ENCODE data around the gene FAM120C. TPM values are rescaled to one million over a fixed set of nuclear protein-coding genes. Genes with fewer than 3 reads are reported as not detected.

The FAM120C gene
- total RNA-seq, 1 donor from 2014 or later = 22.5 TPM

DNA sequence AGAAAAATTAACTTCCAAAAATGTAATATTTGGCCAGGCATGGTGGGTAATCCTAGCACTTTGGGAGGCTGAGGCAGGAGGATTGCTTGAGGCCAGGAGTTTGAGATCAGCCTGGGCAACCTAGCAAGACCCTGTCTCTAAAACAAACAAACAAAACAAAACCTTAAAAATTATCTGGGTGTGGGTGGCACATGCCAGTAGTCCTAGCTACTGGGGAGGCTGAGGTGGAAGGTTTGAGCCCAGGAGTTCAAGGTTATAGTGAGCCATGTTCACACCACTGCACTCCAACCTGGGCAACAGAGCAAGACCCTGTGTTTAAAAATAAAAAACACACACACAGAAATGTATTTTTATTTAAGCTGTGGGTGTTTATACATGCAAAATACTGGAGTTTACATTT lies 12.0 kb downstream of the FAM120C start:
- DNase-seq (ENCODE audit: low spot score) = no peak
- ATAC-seq = no peak
- intact Hi-C loops (cut with DNase I) = no loop called here

DNA sequence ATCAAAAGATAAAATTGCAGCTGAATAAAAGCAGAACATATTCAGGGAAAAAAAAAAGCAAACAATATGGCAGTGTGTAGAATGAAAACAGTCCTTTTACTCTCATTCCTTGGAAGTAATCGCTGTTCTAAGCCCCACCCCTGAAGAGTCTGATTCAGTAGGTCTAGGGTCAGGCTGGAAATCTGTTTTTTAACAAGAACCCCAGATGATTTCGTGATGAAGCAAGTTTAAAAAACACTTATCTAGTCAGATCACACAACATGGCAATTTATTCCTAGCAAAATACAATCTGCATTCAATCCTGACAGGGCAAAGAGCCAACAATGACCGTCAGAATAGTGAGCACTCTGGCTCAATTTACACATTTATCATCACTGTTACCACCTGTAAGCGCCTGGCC lies 16.1 kb downstream of the FAM120C start:
- intact Hi-C loops (cut with DNase I) = no loop called here
- DNase-seq (ENCODE audit: low spot score) (no peak), ATAC-seq (no peak)

DNA sequence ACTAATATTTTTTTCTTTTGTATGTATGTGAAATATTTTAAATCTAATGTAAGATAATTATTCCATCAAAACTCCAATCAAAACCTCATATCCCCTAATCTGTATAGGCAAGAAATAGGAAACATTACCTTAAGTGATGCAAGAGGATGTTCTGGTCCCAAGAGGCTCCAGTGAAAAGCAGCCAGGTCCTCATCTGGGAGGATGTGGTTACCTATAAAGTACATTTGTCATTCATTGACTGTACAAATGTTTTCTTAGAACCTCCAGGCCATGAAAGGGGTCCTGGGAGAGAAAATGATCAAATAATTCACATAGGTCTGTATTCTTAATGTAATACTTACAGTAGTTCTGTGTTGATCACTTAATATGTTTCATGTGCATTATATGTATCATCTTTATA lies 25.5 kb downstream of the FAM120C start:
- intact Hi-C loops (cut with DNase I) = no loop called here
- no peak for DNase-seq (ENCODE audit: low spot score)
- ATAC-seq = no peak

DNA sequence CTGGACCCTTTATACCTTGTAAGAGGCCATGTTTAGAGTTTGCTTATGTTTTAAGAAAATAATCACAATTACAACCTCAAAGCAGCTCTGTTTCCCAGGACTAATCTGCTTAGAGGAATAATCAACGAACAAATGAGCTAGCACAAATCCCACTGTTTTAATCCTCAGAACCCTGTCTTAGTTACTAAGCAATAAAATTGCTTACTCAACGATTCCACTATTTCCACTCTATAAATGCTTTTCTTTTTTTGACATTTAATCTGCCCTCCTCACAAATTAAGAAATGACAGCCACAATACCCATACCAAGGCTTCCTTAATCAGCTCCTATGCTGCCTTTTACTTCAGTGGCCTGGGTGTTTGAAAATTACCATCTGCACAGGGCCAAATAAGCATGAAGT lies 48.8 kb downstream of the FAM120C start:
- DNase-seq (ENCODE audit: low spot score) = no peak
- intact Hi-C loops (cut with DNase I) = no loop called here
- ATAC-seq = no peak

DNA sequence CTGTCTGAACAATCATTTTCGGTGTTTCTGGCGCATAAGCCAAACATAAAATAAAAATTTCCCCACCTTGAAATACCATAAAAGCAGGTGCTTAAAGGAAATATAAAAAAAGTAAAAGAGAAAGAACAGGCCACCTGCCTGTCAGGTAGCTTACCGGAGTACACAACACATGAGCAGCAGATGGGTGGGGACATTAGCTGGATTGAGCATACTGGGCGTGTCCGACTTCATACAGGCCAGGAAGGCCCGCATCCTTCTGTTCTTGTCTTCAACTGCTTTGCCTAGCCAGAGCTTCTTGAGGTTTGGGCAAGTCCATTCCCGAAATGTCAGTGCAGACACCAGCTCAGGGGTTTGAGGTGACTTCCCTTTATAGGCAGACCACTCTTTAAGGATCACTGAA lies 66.7 kb downstream of the FAM120C start:
- intact Hi-C loops (cut with DNase I) = no loop called here
- no peak for ATAC-seq

DNA sequence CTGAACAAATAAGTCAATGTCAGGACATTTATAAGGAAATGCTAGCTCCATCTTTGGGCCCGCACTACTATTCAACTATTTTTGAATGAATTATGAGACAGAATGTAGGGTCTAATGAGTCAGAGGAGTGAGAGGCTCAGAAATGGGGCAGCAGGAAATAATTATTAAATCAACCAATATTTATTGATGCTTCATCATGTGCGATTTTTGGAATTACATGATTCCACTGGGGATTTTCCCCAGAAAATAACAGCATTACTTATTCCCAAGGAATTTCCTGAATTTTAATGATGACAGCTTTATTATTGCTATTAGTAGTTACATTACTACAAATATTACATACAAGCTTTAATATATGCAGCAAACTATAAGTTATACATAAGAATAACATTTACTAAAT lies 89.5 kb downstream of the FAM120C start:
- intact Hi-C loops (cut with DNase I) = no loop called here
- DNase-seq (ENCODE audit: low spot score) (no peak), ATAC-seq (no peak)

More for the DNA sequence above, 66.7 kb downstream of the FAM120C start:
- DNase-seq (ENCODE audit: low spot score) = no peak

DNA sequence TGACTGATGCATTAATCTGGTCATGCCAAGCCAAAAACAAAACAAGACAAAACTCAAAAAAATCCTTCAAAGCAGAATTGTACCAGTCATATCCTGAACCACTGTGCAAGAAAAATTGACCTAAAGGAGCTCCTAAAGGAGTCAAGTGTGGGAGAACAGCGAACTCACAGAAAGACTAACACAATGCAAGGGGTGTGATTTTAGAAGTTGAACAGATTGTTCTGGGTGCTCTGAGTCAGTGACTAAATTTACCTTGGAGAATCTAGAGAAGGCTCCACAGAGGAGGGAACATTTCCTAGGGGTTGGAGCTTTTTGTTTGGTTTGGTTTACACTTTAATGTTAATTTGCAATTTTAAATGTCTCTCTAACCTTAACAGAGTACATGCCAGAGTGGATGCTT lies 89.9 kb downstream of the FAM120C start:
- no peak for DNase-seq (ENCODE audit: low spot score)
- no peak for ATAC-seq
- intact Hi-C loops (cut with DNase I) = no loop called here

DNA sequence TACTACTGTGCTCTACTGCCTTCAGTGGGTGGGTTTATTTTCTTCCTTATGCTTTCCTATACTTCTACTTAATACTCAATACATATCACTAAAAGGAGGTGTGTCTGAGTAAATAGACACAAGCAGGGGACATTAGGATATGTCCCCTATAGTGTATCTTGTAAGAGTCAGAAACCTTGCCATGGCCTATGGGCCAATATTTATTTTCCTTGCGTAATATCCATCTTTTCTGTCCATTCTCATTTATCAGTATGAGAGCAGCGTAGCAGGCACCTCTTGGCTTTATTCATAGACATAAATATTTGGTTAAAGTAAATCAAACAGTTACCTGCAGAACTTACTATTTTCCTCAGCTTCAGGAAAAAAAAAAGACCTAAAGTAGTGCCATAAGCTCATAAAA lies 92.2 kb downstream of the FAM120C start:
- DNase-seq (ENCODE audit: low spot score) = no peak
- intact Hi-C loops (cut with DNase I) = no loop called here
- no peak for ATAC-seq

DNA sequence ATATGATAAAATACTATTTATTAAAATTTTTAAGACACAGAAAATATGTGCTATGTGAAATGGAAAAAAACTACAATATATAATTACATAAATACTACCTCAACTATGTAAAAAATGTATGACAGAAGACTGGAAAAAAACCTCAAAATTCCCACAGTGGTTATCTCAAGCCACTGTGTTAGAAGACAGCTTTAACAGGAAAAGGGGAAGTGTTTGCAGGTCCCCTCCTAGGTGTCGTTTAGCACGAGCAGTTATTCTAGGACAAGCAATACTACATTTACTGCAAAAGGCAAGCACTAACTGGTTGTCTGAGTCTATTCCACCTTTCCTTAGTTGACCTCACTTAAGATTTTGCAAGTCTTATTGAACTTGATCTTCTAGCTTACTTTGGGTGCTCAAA lies 93.9 kb downstream of the FAM120C start:
- DNase-seq (ENCODE audit: low spot score) (no peak), ATAC-seq (no peak)
- intact Hi-C loops (cut with DNase I) = no loop called here

DNA sequence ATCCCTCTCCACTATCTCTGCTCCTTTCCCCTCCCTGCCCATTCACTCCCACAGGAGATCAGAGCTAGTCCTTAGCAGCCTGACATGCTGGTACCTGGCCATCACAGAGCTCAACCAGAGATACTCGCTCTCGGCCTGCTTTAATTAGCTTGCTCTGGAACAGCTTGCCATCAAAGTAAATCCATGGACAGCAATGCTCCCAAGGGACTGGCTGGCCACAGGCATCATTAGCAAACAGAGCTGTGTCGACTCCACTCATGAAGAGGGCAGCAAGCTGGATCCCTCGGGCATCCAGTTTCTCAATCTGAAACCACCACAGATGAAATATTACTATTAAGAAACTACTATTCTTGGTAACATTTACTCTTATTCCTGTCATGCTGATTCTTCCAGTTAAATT lies 95.4 kb downstream of the FAM120C start:
- intact Hi-C loops (cut with DNase I) = no loop called here
- DNase-seq (ENCODE audit: low spot score) (no peak), ATAC-seq (no peak)

DNA sequence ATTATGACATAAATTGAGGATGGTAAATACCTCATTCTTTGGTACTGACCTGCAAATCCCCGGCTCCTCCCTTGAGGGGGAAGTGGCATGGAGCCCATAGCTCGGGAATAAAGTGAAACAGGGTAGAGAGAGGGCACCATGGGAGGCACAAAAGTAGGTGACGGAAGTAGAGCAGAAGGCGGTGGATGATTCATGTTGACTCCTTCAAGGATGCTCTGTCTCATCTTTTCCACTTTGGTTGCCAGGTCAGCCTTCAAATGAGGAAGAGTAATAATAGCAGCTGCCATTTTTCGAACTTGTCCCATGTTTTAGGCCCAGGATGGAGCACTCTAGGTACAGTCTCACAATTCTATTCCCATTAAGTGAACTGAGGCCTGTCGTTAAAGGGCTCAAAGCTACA lies 97.4 kb downstream of the FAM120C start:
- ATAC-seq = no peak
- intact Hi-C loops (cut with DNase I) = no loop called here
- DNase-seq (ENCODE audit: low spot score) = no peak

DNA sequence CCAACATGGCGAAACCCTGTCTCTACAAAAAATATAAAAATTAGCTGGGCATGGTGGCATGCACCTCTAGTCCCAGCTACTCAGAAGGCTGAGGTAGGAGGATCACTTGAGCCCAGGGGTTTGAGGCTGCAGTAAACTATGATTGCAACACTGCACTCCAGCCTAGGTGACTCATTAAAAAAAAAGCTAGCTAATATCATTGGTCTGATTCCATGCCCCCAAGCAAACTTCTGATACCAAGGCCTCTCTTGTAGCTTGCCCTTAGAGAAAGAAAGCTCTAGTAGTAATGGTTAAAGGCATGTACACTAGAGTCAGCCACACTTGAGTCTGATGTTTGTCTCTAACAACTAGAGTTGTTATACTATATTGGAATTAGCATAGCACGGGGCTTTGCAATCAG lies 106.2 kb downstream of the FAM120C start:
- DNase-seq (ENCODE audit: low spot score) = no peak
- ATAC-seq = no peak
- intact Hi-C loops (cut with DNase I) = no loop called here

DNA sequence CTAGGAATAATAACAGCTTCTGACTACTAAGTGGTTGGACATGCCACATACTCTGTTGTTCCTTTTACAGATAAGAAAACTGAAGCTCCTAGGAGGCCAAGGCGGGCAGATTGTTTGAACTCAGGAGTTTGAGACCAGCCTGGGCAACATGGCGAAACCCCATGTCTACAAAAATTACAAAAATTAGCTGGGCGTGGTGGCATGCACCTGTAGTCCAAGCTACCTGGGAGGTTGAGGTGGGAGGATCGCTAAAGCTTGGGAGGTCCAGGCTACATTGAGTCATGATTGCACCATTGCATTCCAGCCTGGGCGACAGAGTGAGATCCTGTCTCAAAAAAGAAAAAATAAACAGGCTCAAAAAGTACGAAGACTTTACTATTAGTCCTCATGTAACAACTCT lies 108.2 kb downstream of the FAM120C start:
- no peak for DNase-seq (ENCODE audit: low spot score)
- ATAC-seq = no peak
- intact Hi-C loops (cut with DNase I) = no loop called here

DNA sequence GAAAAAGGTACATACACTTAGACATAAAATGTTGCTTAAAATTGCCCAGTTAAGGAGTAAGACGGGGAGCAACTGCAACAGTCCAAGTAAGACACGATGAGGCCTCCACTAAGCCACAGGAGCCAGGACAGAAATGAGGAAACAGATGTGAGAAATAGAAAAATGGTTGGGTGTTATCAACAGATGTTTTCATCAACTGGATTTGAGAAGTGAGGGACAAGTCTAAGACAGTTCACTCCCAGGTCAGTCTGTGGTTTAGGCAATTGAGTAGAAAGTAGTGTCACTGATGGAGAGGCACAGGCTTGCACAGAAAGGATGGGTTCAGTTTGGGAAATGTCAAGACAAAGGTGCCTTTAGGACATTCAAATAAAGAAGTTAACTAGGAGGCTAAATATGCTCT lies 115.3 kb downstream of the FAM120C start:
- intact Hi-C loops (cut with DNase I) = no loop called here
- ATAC-seq = no peak
- no peak for DNase-seq (ENCODE audit: low spot score)

DNA sequence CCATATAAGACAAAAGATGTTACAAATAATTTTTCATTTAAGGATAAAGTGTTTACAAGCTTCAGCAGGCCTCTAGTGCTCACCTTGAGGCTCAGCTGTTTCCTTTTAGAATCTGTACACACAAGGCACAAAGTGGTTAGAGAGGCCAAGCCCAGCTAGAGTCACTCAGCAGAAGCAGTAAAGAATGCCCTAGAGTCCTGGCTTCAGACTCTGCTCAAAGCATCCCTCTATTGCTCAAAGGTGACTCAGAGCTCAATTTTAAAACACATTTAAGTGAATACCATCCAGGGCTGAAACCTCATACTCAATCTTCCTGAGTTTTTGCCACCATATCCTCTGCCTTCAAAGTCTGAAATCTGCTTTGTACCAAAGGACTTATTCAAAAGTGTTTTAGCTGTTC lies 116.2 kb downstream of the FAM120C start:
- ATAC-seq (no peak), DNase-seq (ENCODE audit: low spot score) (no peak)
- intact Hi-C loops (cut with DNase I) = no loop called here

DNA sequence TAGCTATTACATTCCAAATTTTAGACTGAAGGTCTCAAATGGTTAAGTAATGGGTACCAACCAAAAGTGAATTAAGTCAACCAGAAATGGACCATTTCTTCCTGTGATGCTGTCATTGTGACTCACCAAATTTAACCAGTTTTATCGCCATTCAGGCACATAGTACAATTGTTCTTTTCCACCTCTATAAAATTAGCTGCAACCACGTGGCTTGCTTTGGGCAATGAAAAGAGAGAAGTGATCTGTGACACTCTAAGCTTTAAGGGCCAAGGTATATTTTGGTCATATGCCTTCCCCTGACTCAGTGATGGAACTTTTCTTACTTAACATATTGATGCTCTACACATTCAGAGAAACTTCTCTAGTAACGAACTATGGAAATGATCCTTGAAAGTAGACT lies 118.5 kb downstream of the FAM120C start:
- DNase-seq (ENCODE audit: low spot score) = no peak
- intact Hi-C loops (cut with DNase I) = no loop called here
- no peak for ATAC-seq

DNA sequence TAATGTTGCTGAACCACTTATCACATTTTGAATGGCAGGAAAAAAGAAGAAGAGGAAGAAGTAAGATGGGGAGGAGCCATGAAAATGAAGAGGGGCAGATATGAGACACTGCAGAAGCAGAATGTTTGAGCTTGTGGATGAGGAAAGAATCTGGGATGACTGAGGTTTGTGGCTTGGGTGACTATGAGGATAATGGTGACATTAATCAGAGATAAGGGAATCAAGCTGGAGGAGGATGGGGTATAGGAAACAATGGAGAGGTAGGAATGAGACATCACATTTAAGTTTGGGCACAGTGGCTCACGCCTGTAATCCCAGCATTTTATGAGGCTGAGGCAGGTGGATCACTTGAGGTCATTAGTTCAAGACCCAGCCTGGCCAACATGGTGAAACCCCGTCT lies 119.7 kb downstream of the FAM120C start:
- intact Hi-C loops (cut with DNase I) = no loop called here
- ATAC-seq = no peak
- DNase-seq (ENCODE audit: low spot score) = no peak

DNA sequence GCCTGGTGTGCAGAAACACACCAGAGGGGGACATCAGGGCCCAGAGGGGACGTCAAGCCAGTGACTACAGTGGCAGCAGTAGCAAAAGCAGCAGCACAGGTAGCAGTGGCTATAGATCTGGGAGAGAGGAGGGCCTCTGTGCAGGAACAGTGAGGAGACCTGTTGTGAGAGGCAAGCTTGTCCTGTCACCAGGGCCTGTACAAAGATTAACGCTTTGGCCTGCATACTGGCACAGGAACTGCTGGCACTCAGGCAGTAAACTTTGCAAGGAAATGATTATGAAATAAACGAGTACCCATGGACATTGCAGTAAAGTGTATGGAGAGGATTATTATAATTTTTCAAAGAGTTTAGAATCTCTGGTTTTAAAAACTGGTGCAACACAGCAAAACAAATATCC lies 133.3 kb downstream of the FAM120C start:
- intact Hi-C loops (cut with DNase I) = no loop called here
- no peak for DNase-seq (ENCODE audit: low spot score)
- no peak for ATAC-seq

DNA sequence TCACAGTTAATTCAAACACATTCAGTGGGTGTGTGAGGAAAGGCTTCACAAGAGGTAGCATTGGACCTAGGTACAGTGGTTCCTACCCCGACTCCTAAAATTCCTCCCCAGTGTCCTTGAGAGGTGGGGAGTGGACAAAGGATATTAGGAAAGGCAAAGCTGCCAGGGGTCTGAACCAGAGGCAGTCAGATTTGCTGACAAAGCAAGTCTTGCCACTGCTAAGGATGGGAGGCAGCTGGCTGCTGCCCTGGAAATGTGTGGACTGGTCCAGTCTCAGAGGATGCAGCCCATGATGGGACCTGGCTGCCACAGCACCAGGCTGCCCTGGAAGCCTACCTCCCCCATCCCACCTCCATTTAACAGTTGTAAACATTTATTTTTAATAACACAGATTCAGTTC lies 134.6 kb downstream of the FAM120C start:
- ATAC-seq (no peak), DNase-seq (ENCODE audit: low spot score) (no peak)
- intact Hi-C loops (cut with DNase I) = no loop called here

DNA sequence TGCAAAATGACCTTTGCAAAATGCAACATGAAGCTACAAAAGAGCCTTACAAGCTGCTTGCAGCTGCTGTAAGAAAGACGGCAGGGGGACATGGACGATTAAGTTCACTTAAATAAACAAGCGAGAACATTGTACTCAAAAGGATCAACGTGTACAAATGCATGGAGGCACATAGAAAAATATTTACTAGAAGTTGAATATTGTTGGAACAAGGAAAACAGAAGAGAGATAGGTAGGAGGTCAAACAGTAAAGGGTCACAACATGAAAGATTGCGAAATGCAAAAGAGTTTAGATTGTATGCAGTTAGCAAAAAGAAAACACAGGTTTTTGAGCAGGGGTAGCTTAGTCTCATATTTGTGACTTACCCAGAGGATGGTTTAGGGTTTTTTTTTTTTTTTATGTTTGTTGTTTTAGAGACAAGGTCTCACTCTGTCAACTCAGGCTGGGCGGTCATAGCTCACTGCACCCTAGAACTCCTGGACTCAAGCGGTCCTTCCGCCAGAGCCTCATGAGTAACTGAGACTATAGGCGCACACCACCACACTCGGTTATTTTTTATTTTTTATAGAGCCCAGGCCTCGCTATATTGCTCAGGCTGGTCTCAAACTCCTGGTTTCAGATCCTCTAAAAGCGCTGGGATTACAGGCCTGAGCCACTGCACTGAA lies 137.4 kb downstream of the FAM120C start:
- intact Hi-C loops (cut with DNase I) = no loop called here
- DNase-seq (ENCODE audit: low spot score) = no peak
- no peak for ATAC-seq

DNA sequence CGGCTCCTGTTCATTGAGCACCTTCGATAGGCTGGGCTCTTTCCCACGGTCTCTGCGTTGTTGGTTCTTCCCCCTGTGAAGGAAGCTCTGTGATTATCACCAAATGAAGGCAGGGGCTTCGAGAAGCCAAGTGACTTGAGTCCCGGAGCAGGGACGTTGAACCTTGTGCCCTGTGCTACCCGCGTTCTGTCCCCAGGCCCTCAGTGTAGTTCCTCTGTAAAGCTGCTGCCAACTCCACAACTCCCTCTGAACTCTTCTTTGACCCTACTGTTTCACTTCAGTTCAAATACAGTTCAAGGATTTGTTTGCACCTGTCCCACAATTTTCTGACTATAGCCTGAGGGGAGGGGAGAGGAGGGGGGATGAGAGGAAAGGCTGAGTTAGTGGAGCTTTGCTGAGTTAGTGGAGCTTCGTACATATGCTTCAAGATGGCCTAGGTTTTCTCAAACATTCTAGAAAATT lies 138.1 kb downstream of the FAM120C start:
- no peak for DNase-seq (ENCODE audit: low spot score)
- intact Hi-C loops (cut with DNase I) = no loop called here
- ATAC-seq = peak; percentile 11
